ENCODE measurements around the gene CNP.

DNA sequence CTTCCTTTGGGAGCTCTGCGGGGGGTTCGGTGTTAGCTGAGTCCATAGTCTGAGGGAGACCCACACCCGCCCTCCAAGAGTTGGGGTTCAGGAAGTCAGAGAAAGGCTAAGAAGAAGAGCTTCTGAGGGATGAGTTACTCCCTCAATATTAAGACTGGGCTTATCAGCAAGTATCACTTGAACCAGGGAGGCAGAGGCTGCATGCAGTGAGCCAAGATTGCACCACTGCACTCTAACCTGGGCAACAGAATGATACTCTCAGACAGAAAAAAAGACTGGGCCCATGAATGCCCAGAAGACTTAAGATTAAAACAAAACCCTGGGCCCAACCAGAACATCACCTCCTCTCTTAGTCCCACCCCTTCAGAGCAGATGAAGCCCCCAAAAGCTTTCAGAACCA lies 59.3 kb downstream of the CNP start:
- TF ChIP-seq, protein P1, sequence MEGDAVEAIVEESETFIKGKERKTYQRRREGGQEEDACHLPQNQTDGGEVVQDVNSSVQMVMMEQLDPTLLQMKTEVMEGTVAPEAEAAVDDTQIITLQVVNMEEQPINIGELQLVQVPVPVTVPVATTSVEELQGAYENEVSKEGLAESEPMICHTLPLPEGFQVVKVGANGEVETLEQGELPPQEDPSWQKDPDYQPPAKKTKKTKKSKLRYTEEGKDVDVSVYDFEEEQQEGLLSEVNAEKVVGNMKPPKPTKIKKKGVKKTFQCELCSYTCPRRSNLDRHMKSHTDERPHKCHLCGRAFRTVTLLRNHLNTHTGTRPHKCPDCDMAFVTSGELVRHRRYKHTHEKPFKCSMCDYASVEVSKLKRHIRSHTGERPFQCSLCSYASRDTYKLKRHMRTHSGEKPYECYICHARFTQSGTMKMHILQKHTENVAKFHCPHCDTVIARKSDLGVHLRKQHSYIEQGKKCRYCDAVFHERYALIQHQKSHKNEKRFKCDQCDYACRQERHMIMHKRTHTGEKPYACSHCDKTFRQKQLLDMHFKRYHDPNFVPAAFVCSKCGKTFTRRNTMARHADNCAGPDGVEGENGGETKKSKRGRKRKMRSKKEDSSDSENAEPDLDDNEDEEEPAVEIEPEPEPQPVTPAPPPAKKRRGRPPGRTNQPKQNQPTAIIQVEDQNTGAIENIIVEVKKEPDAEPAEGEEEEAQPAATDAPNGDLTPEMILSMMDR (IDR thresholded peaks at IDR 0.05): no peak
- TF ChIP-seq POLR2A (IDR thresholded peaks at IDR 0.05): no peak

Data from thyroid gland (tissue), 4 donors.